Nephron progenitor cell (in vitro differentiated cells): Measurements from ENCODE around the gene BBLN.
"Not testable (repeated sequence)": the region's sequence is repeated elsewhere in the genome, so short reads cannot be mapped to it uniquely, and the experiment has no call there.

Experiments
- DNase-seq: peaks from one replicate; pipeline ENCODE4 v3.0.0; 2021
- H3K27ac Mint-ChIP-seq: 2 replicates; pipeline ENCODE4 v1.8.0; 2021; ENCODE audit warnings: mild to moderate bottlenecking, moderate library complexity, mixed read lengths
- H3K27me3 Mint-ChIP-seq: 2 replicates; pipeline ENCODE4 v1.8.0; 2021; ENCODE audit warnings: mild to moderate bottlenecking, low read depth, mixed read lengths; ENCODE audit not compliant: poor library complexity
- H3K36me3 Mint-ChIP-seq: 2 replicates; pipeline ENCODE4 v1.8.0; 2021; ENCODE audit warnings: low read depth, mixed read lengths
- H3K4me1 Mint-ChIP-seq: 2 replicates; pipeline ENCODE4 v1.8.0; 2021; ENCODE audit warnings: mixed read lengths
- H3K4me3 Mint-ChIP-seq: 2 replicates; pipeline ENCODE4 v1.8.0; 2021; ENCODE audit warnings: mild to moderate bottlenecking, moderate library complexity, mixed read lengths
- H3K9me3 Mint-ChIP-seq: 2 replicates; pipeline ENCODE4 v1.8.0; 2021; ENCODE audit warnings: mild to moderate bottlenecking, moderate library complexity, mixed read lengths
- CTCF ChIP-seq: fragments of 200-600 bp; sonication (generic); IDR thresholded peaks from 2 replicates; pipeline ENCODE4 v1.5.0; 2021; ENCODE audit warnings: antibody characterized with exemption

Gene BBLN

GRCh38 chr9:128128836-128129590 is 31.1 kb upstream of the BBLN start:
- DNase-seq = no peak
- H3K36me3 Mint-ChIP-seq = peaks cover 5% of the 10 kb centered on the region
- peak overlapping the region; percentile 91 for H3K27ac Mint-ChIP-seq
- H3K4me3 Mint-ChIP-seq = peak overlapping the region; percentile 99
- H3K4me1 Mint-ChIP-seq = peaks cover 51% of the 10 kb centered on the region
- H3K27me3 Mint-ChIP-seq = peaks cover 20% of the 10 kb centered on the region
- no peak for TF ChIP-seq CTCF
- peaks cover 35% of the 10 kb centered on the region for H3K9me3 Mint-ChIP-seq

GRCh38 chr9:128129976-128130590 is 30.0 kb upstream of the BBLN start:
- not testable (repeated sequence) for H3K36me3 Mint-ChIP-seq, H3K27ac Mint-ChIP-seq
- peaks cover 45% of the 10 kb centered on the region for H3K9me3 Mint-ChIP-seq
- peaks cover 47% of the 10 kb centered on the region for H3K4me1 Mint-ChIP-seq
- H3K27me3 Mint-ChIP-seq = peaks cover 29% of the 10 kb centered on the region
- H3K4me3 Mint-ChIP-seq = peak overlapping the region; percentile 47
- DNase-seq = peak; percentile 52
- peak; percentile 33 for TF ChIP-seq CTCF

- H3K27ac Mint-ChIP-seq, H3K36me3 Mint-ChIP-seq, H3K4me3 Mint-ChIP-seq, DNase-seq: not testable (repeated sequence)
- Mint-ChIP-seq H3K9me3 (peaks cover 48% of the 10 kb centered on the region), H3K4me1 (peaks cover 47% of the 10 kb centered on the region), H3K27me3 (peaks cover 29% of the 10 kb centered on the region)
These were observed 29.4 kb upstream of the BBLN start for GRCh38 chr9:128130651-128131050.

GRCh38 chr9:128131346-128131745 is 28.7 kb upstream of the BBLN start:
- DNase-seq, H3K27ac Mint-ChIP-seq, H3K4me3 Mint-ChIP-seq, H3K36me3 Mint-ChIP-seq: not testable (repeated sequence)
- Mint-ChIP-seq H3K9me3 (peaks cover 48% of the 10 kb centered on the region), H3K4me1 (peaks cover 44% of the 10 kb centered on the region), H3K27me3 (peaks cover 29% of the 10 kb centered on the region)

GRCh38 chr9:128132139-128132538 is 27.9 kb upstream of the BBLN start:
- H3K4me3 Mint-ChIP-seq, H3K36me3 Mint-ChIP-seq, DNase-seq: not testable (repeated sequence)
- Mint-ChIP-seq H3K4me1 (peaks cover 46% of the 10 kb centered on the region), H3K9me3 (peaks cover 48% of the 10 kb centered on the region), H3K27ac (peak overlapping the region; percentile 39), H3K27me3 (peaks cover 35% of the 10 kb centered on the region)

- H3K27me3 Mint-ChIP-seq = peaks cover 38% of the 10 kb centered on the region
- peaks cover 23% of the 10 kb centered on the region for H3K9me3 Mint-ChIP-seq
- DNase-seq, H3K27ac Mint-ChIP-seq, H3K4me3 Mint-ChIP-seq, H3K36me3 Mint-ChIP-seq: not testable (repeated sequence)
- H3K4me1 Mint-ChIP-seq = peaks cover 55% of the 10 kb centered on the region
These were observed 24.5 kb upstream of the BBLN start for GRCh38 chr9:128135561-128135960.

- Mint-ChIP-seq H3K4me3 (no peak overlapping the region), H3K36me3 (peaks cover 5% of the 10 kb centered on the region), H3K27ac (no peak overlapping the region), H3K9me3 (peaks cover 23% of the 10 kb centered on the region), H3K4me1 (peaks cover 53% of the 10 kb centered on the region), H3K27me3 (peaks cover 30% of the 10 kb centered on the region)
- no peak for TF ChIP-seq CTCF
- DNase-seq = no peak
These were observed 23.0 kb upstream of the BBLN start for GRCh38 chr9:128136816-128137793.
